Measurements from ENCODE around the gene EFNB1.

The EFNB1 gene

GRCh38 chrX:68827848-68828624, 785 bp upstream of the EFNB1 start:
- peak; percentile 48 for DNase-seq

- no peak for DNase-seq
Measured at GRCh38 chrX:68829582-68830418, 979 bp downstream of the EFNB1 start.

GRCh38 chrX:68830419-68831404, 1.9 kb downstream of the EFNB1 start:
- no peak for DNase-seq

GRCh38 chrX:68831405-68832100, 2.7 kb downstream of the EFNB1 start:
- DNase-seq = no peak

GRCh38 chrX:68832101-68832416, 3.2 kb downstream of the EFNB1 start:
- DNase-seq = no peak

GRCh38 chrX:68832516-68833447, 4.0 kb downstream of the EFNB1 start:
- DNase-seq = no peak

GRCh38 chrX:68833448-68833805, 4.6 kb downstream of the EFNB1 start:
- no peak for DNase-seq

GRCh38 chrX:68833855-68834331, 5.1 kb downstream of the EFNB1 start:
- peak; percentile 3 for DNase-seq

GRCh38 chrX:68834371-68835103, 5.7 kb downstream of the EFNB1 start:
- no peak for DNase-seq

GRCh38 chrX:68835104-68835442, 6.3 kb downstream of the EFNB1 start:
- no peak for DNase-seq

GRCh38 chrX:68835468-68835867, 6.6 kb downstream of the EFNB1 start:
- DNase-seq = no peak

- no peak for DNase-seq
Measured at GRCh38 chrX:68837119-68837518, 8.3 kb downstream of the EFNB1 start.

GRCh38 chrX:68838571-68838910, 9.7 kb downstream of the EFNB1 start:
- no peak for DNase-seq

GRCh38 chrX:68839771-68840170, 10.9 kb downstream of the EFNB1 start:
- DNase-seq = no peak

GRCh38 chrX:68840256-68840655, 11.4 kb downstream of the EFNB1 start:
- DNase-seq = no peak

GRCh38 chrX:68841251-68842049, 12.6 kb downstream of the EFNB1 start:
- DNase-seq = no peak

- no peak for DNase-seq
Measured at GRCh38 chrX:68842351-68842750, 13.5 kb downstream of the EFNB1 start.

GRCh38 chrX:68842781-68843581, 14.2 kb downstream of the EFNB1 start:
- DNase-seq = no peak

GRCh38 chrX:68843992-68844391, 15.2 kb downstream of the EFNB1 start:
- no peak for DNase-seq
